Ectodermal cell (in vitro differentiated cells): Measurements from ENCODE around the gene DHX32.
A peak's percentile ranks its signal among the peaks of the same experiment; 100 is the strongest.
"Not testable (repeated sequence)": the region's sequence is repeated elsewhere in the genome, so short reads cannot be mapped to it uniquely, and the experiment has no call there.

Experiments
- H3K27ac ChIP-seq: 2 replicates; pipeline ENCODE4 v1.7.0; 2013; ENCODE audit warnings: mild to moderate bottlenecking, low read depth, low read length; ENCODE audit not compliant: insufficient read depth, poor library complexity, severe bottlenecking
- H3K27me3 ChIP-seq: 2 replicates; pipeline ENCODE4 v1.7.0; 2013; ENCODE audit warnings: mild to moderate bottlenecking, low read length; ENCODE audit not compliant: insufficient read depth, control insufficient read depth, poor library complexity, severe bottlenecking
- H3K36me3 ChIP-seq: one replicate; pipeline ENCODE4 v1.7.0; 2013; ENCODE audit warnings: low read length; ENCODE audit not compliant: control insufficient read depth, insufficient read depth
- H3K4me1 ChIP-seq: one replicate; pipeline ENCODE4 v1.7.0; 2013; ENCODE audit warnings: low read length; ENCODE audit not compliant: control insufficient read depth, insufficient read depth
- H3K4me3 ChIP-seq: 2 replicates; pipeline ENCODE4 v1.7.0; 2013; ENCODE audit warnings: low read depth, low read length, control low read depth; ENCODE audit not compliant: insufficient read depth
- H3K9me3 ChIP-seq: 2 replicates; pipeline ENCODE4 v1.7.0; 2013; ENCODE audit warnings: mild to moderate bottlenecking, low read length, moderate library complexity; ENCODE audit not compliant: control insufficient read depth
- WGBS, 2 experiments: methylation state at CpG; one replicate each; pipeline ENCODE4 v1.1.7; 2013; ENCODE audit warnings: missing lambda C conversion rate in 2 of 2; 5-methylcytosine and 5-hydroxymethylcytosine counted together

Gene DHX32

DNA sequence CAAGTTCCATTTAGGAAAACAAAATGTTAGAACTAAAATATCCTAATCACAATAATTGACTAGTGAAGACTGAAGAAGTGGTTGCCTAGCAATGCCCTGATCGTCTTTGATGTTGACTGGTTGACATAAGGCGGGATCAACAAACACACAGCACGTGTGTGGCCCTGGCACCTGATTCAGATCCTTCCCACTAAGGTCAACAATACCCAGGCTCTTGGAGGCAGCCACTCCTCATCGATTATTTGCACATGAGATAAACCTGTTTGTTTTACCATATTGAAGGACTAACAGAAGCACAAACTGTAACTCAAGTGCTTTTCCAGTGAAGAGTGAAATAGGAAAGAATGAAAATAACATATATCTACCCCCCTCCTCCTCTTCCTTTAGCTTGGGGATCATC lies 30.9 kb upstream of the DHX32 start:
- Histone ChIP-seq H3K27ac (no peak overlapping the region), H3K4me3 (no peak overlapping the region), H3K9me3 (peaks cover 3% of the 10 kb centered on the region), H3K27me3 (no peaks in the 10 kb centered on the region), H3K36me3 (no peaks in the 10 kb centered on the region), H3K4me1 (no peaks in the 10 kb centered on the region)
- 83 to 90% methylated on average over 4 of the region's 4 CpGs for WGBS, 2 experiments

- 96 to 97% methylated on average over 10 of the region's 10 CpGs for WGBS, 2 experiments
- Histone ChIP-seq H3K4me1 (no peaks in the 10 kb centered on the region), H3K9me3 (peaks cover 3% of the 10 kb centered on the region), H3K27me3 (no peaks in the 10 kb centered on the region), H3K27ac (no peak overlapping the region), H3K36me3 (no peaks in the 10 kb centered on the region), H3K4me3 (no peak overlapping the region)
These were observed 30.1 kb upstream of the DHX32 start for GRCh38 chr10:125911145-125911544.

DNA sequence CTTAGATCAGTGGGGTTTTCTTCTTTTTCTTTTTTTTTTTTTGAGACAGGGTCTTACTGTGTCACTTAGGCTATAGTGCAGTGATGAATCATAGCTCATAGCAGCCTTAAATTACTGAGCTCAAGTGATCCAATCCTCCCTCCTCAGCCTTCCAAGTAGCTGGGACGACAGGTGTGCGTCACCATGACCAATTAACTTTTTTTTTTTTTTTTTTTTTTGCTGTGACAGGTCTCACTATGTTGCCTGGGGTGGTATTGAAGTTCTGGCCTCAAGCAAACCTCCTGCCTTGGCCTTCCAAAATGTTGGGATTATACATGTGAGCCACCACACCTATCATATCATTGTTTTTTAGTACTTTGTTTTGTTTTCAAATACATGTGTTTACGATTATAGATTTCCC lies 28.4 kb upstream of the DHX32 start:
- not testable (repeated sequence) for H3K4me1 ChIP-seq, H3K36me3 ChIP-seq, H3K9me3 ChIP-seq, H3K27ac ChIP-seq, H3K27me3 ChIP-seq, H3K4me3 ChIP-seq
- 50% methylated on average over 2 of the region's 3 CpGs; no CpG with 5 or more reads in 1 of the 2 experiments for WGBS, 2 experiments

DNA sequence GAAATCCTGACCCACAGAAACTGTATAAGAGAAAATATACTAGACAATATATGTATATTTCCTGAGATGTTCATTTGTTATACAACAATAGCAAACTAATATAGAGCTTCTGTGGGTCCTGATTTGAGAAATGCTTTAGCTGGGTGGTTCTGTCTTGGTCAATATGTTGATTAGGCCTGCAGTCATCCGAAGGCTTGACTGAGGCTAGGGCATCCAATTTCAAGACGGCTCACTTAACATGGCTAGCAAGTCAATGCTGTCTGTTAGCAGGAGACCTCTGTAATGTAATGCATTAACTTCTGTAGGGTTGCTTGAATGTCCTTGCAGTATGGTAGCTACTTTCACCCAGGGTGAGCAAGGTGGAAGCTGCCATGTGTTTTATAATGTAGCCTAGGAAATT lies 27.7 kb upstream of the DHX32 start:
- H3K36me3 ChIP-seq, H3K4me3 ChIP-seq, H3K4me1 ChIP-seq, H3K27ac ChIP-seq, H3K9me3 ChIP-seq, H3K27me3 ChIP-seq: not testable (repeated sequence)
- WGBS, 2 experiments, result 66 to 72% methylated on average over 2 of the region's 2 CpGs

- not testable (repeated sequence) for H3K4me1 ChIP-seq, H3K27me3 ChIP-seq, H3K27ac ChIP-seq, H3K36me3 ChIP-seq, H3K4me3 ChIP-seq, H3K9me3 ChIP-seq
- WGBS, 2 experiments, result 86 to 93% methylated on average over 2 of the region's 2 CpGs
These were observed 26.5 kb upstream of the DHX32 start for GRCh38 chr10:125907598-125907997.

GRCh38 chr10:125905069-125905994 lies 24.2 kb upstream of the DHX32 start:
- not testable (repeated sequence) for H3K36me3 ChIP-seq, H3K4me1 ChIP-seq, H3K27me3 ChIP-seq, H3K27ac ChIP-seq, H3K9me3 ChIP-seq, H3K4me3 ChIP-seq
- WGBS, 2 experiments, result 79 to 88% methylated on average over 5 of the region's 5 CpGs

- H3K4me3 ChIP-seq, H3K27me3 ChIP-seq, H3K4me1 ChIP-seq, H3K9me3 ChIP-seq, H3K27ac ChIP-seq, H3K36me3 ChIP-seq: not testable (repeated sequence)
- 17 to 31% methylated on average over 1 to 2 of the region's 3 CpGs for WGBS, 2 experiments
These were observed 22.1 kb upstream of the DHX32 start for GRCh38 chr10:125903135-125903640.

- H3K9me3 ChIP-seq, H3K27me3 ChIP-seq, H3K36me3 ChIP-seq, H3K27ac ChIP-seq, H3K4me1 ChIP-seq, H3K4me3 ChIP-seq: not testable (repeated sequence)
- WGBS, 2 experiments, result 85 to 88% methylated on average over 2 of the region's 3 CpGs
These were observed 19.9 kb upstream of the DHX32 start for GRCh38 chr10:125900963-125901362.

DNA sequence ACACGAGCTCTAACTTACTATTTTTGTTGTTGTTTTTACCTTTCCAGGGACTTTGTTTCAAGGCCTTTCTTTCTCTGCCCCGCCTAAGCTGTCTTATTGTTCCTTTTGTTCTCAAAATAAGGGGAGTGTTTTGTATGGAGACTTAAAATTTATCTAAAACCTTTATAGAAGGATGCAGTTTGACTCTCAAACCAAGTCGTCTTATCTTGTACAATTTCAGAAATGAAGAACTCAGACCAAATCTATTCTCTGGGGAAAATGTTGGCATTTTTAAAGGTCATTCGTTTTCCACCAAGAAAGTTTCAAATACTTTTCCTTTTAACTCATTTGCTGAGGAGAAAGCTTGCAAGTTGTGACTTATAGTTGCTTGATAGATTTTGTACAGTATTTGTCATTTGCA lies 16.2 kb upstream of the DHX32 start:
- not testable (repeated sequence) for H3K27ac ChIP-seq, H3K27me3 ChIP-seq, H3K9me3 ChIP-seq, H3K36me3 ChIP-seq, H3K4me1 ChIP-seq
- WGBS, 2 experiments, result 56 to 76% methylated on average over 2 to 3 of the region's 4 CpGs
- peak overlapping the region; percentile 52 for H3K4me3 ChIP-seq

DNA sequence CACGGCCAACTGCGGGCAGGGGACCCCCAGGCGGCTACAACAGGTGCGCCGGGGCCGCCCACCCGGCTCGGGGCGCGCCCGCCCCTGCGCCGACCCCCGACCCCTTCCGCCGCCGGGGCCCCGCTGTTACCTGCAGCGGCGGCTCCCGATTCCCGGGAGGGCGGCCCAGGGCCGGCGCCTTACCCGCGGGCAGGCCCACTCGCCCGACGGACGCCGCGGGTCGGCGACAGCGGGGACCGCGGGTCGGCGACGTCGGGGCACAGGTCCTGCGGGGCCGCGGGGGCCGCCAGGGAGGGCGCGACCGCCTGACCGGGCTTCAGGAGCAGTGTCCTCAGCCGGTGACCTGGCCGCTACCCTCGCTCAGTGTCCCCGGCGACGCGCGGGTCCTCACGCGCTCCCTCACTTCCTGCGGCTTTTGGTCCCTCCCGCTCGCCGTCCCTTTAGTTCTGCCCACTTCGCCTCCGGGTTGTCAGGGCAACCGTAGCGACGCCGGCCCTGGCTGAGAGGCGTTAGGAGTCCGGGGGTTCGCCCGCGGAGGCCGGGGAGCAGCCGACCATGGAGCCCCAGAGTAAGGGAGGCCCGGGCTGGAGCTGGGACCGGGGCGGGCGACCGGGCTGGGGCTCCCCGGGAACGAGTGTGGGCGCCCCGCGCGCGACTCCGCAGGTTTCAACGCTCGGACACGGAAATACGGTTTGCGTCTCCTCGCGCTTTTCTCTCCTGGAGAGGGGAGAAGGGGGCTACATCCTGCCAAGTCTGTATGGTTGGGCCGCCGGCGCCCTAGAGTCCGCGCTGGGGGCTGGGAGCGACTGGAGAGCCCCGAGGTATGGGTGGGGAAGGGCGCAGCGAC lies 15.2 kb upstream of the DHX32 start, which contains the start of gene FANK1:
FANK1 (plus strand) TSS at position 477 of the 847 bp plus-strand sequence; CDS start at position 556, 79 bp downstream.
- H3K4me1 ChIP-seq, H3K9me3 ChIP-seq, H3K36me3 ChIP-seq, H3K27me3 ChIP-seq: not testable (repeated sequence)
- H3K27ac ChIP-seq, result peak within 1 kb of the TSS; percentile 50
- 21 to 22% methylated on average over 104 to 106 of the region's 106 CpGs for WGBS, 2 experiments
- H3K4me3 ChIP-seq, result peak within 1 kb of the TSS; percentile 52
